HEK293T (cell line): Measurements from ENCODE around the gene BCL2.

Experiments
- ARNT ChIP-seq: fragments of 450-650 bp; IDR thresholded peaks from 2 replicates; pipeline ENCODE4 v1.6.1; 2017; ENCODE audit warnings: mild to moderate bottlenecking
- BHLHE40 ChIP-seq: fragments of 450-650 bp; IDR thresholded peaks from 2 replicates; pipeline ENCODE4 v1.6.1; 2016; ENCODE audit warnings: mild to moderate bottlenecking, moderate library complexity, borderline replicate concordance
- ELF4 ChIP-seq: fragments of 450-650 bp; IDR thresholded peaks from 2 replicates; pipeline ENCODE4 v1.6.1; 2017; ENCODE audit warnings: antibody characterized with exemption
- FOXA1 ChIP-seq: fragments of 450-650 bp; IDR thresholded peaks from 2 replicates; pipeline ENCODE4 v1.6.1; 2016; ENCODE audit warnings: mild to moderate bottlenecking
- FOXK2 ChIP-seq: fragments of 450-650 bp; IDR thresholded peaks from 2 replicates; pipeline ENCODE4 v1.6.1; 2016; ENCODE audit warnings: mild to moderate bottlenecking
- FOXM1 ChIP-seq: fragments of 450-650 bp; IDR thresholded peaks from 2 replicates; pipeline ENCODE4 v1.6.1; 2017; ENCODE audit warnings: mild to moderate bottlenecking, borderline replicate concordance
- HDGF ChIP-seq: fragments of 450-650 bp; IDR thresholded peaks from 2 replicates; pipeline ENCODE4 v1.6.1; 2017; ENCODE audit warnings: antibody characterized with exemption, borderline replicate concordance
- L3MBTL2 ChIP-seq: fragments of 450-650 bp; conservative IDR thresholded peaks from 2 replicates; pipeline ENCODE4 v1.6.1; 2016; ENCODE audit warnings: mild to moderate bottlenecking
- LEF1 ChIP-seq: fragments of 450-650 bp; IDR thresholded peaks from 2 replicates; pipeline ENCODE4 v1.6.1; 2017; ENCODE audit warnings: mild to moderate bottlenecking, borderline replicate concordance
- NFRKB ChIP-seq: fragments of 450-650 bp; IDR thresholded peaks from 2 replicates; pipeline ENCODE4 v1.6.1; 2016; ENCODE audit warnings: mild to moderate bottlenecking, moderate library complexity
- SP1 ChIP-seq: fragments of 450-650 bp; IDR thresholded peaks from 2 replicates; pipeline ENCODE4 v1.6.1; 2017
- TARDBP ChIP-seq: fragments of 450-650 bp; IDR thresholded peaks from 2 replicates; pipeline ENCODE4 v1.6.1; 2016
- ZNF384 ChIP-seq: fragments of 450-650 bp; IDR thresholded peaks from 2 replicates; pipeline ENCODE4 v1.6.1; 2016
- TF ChIP-seq, protein P1 (sequence below): fragments of 450-650 bp; IDR thresholded peaks from 2 replicates; pipeline ENCODE4 v1.6.1; 2016

GRCh38 chr18:63120620-63121019 is 198.9 kb downstream of the BCL2 start:
- TF ChIP-seq ELF4: no peak
- TF ChIP-seq SP1: no peak
- no peak for TF ChIP-seq FOXK2
- TF ChIP-seq, protein P1, sequence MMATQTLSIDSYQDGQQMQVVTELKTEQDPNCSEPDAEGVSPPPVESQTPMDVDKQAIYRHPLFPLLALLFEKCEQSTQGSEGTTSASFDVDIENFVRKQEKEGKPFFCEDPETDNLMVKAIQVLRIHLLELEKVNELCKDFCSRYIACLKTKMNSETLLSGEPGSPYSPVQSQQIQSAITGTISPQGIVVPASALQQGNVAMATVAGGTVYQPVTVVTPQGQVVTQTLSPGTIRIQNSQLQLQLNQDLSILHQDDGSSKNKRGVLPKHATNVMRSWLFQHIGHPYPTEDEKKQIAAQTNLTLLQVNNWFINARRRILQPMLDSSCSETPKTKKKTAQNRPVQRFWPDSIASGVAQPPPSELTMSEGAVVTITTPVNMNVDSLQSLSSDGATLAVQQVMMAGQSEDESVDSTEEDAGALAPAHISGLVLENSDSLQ: no peak
- TF ChIP-seq ZNF384: no peak
- no peak for TF ChIP-seq HDGF
- no peak for TF ChIP-seq ARNT
- TF ChIP-seq FOXA1: no peak
- no peak for TF ChIP-seq BHLHE40
- no peak for TF ChIP-seq NFRKB
- TF ChIP-seq LEF1: no peak
- TF ChIP-seq TARDBP: no peak
- TF ChIP-seq FOXM1: no peak
- TF ChIP-seq L3MBTL2: no peak
